ENCODE measurements around the gene CTSD. TPM values are rescaled to one million over a fixed set of nuclear protein-coding genes. Genes with fewer than 3 reads are reported as not detected.

CTSD gene
- total RNA-seq, 1 experiment from 2014 or later, result 127 TPM

GRCh38 chr11:1759851-1760220, 3.9 kb downstream of the CTSD start:
- no peaks in the 10 kb centered on the region for H3K27me3 ChIP-seq (ENCODE audit: insufficient read depth, low read length)
- no peak overlapping the region for H3K27ac ChIP-seq (ENCODE audit: low read depth, low read length)
- intact Hi-C loops (cut with micrococcal nuclease), result no loop called here
- no peaks in the 10 kb centered on the region for H3K9me2 ChIP-seq (ENCODE audit: insufficient read depth)
- H2AFZ ChIP-seq (ENCODE audit: low read depth, low read length, poor library complexity, severe bottlenecking), result no peak overlapping the region
- no peak overlapping the region for H3K4me3 ChIP-seq (replicated peaks in 1 of 2; ENCODE audit: low read depth in 1 of 2, low read length in 2 of 2)
- no peak overlapping the region for H3K4me2 ChIP-seq (ENCODE audit: low read length)
- ATAC-seq (no peak), DNase-seq (ENCODE audit: low read depth, low spot score) (no peak)
- BruUV-seq (replicated peaks), result no TSS peak
- peaks cover 13 to 33% of the 10 kb centered on the region in 2 experiments; a peak in 3 of 4 replicates for H3K4me1 ChIP-seq (ENCODE audit: control insufficient read depth in 1 of 2, insufficient read depth in 2 of 2, low read length in 2 of 2)
- no peak overlapping the region for H3K9ac ChIP-seq (ENCODE audit: low read length)
- POLR2A ChIA-PET, result no interaction called here
- TF ChIP-seq ZBTB33 (IDR thresholded peaks at IDR 0.05; ENCODE audit: extremely low read depth, insufficient replicate concordance, low read length), result no peak
- no peak for TF ChIP-seq CEBPB (IDR thresholded peaks at IDR 0.05; ENCODE audit: low read depth)
- no peak for TF ChIP-seq EGR1 (IDR thresholded peaks at IDR 0.05; ENCODE audit: low read depth)
- no peak for TF ChIP-seq EZH2phosphoT487 (IDR thresholded peaks at IDR 0.05; ENCODE audit: borderline replicate concordance)
- TF ChIP-seq ZFX (IDR thresholded peaks at IDR 0.05), result no peak
- no peak for TF ChIP-seq RAD21 (IDR thresholded peaks at IDR 0.05; ENCODE audit: low read depth)
- no peak for TF ChIP-seq MAX (IDR thresholded peaks at IDR 0.05)
- no peak for TF ChIP-seq SP1 (IDR thresholded peaks at IDR 0.05; ENCODE audit: low read depth)
- TF ChIP-seq ELF1 (IDR thresholded peaks at IDR 0.05; ENCODE audit: borderline replicate concordance, low read depth), result no peak
- H3K79me2 ChIP-seq (ENCODE audit: insufficient read depth, low read length), result peaks cover 17% of the 10 kb centered on the region; the same call in 1 of the 2 replicates
- no peaks in the 10 kb centered on the region for H3K9me3 ChIP-seq (ENCODE audit: control insufficient read depth in 1 of 2, insufficient read depth in 1 of 2, low read depth in 1 of 2, low read length in 2 of 2)
- CTCF ChIA-PET, result no interaction called here
- RAD21 ChIA-PET (ENCODE audit: low non-redundant PET in 1 of 2, low total read pairs in 2 of 2, uncharacterized antibody in 2 of 2, unreplicated experiment in 2 of 2), result no interaction called here
- no peaks in the 10 kb centered on the region for H4K20me1 ChIP-seq (ENCODE audit: insufficient read depth)
- no peaks in the 10 kb centered on the region; a peak in 1 of 4 replicates for H3K36me3 ChIP-seq (ENCODE audit: control insufficient read depth in 1 of 2, insufficient read depth in 2 of 2, low read length in 2 of 2)

All from HCT116 (cell line).